BLaER1 (cell line): ENCODE results near the gene CDC45.

Experiments
- H3K27ac ChIP-seq: shearing (Covaris generic); formaldehyde crosslinking; 2 replicates; pipeline ENCODE4 v1.8.1; 2022
- H3K27me3 ChIP-seq: shearing (Covaris generic); formaldehyde crosslinking; 2 replicates; pipeline ENCODE4 v1.8.1; 2022
- H3K36me3 ChIP-seq: shearing (Covaris generic); formaldehyde crosslinking; 2 replicates; pipeline ENCODE4 v1.8.1; 2022
- H3K4me1 ChIP-seq: shearing (Covaris generic); formaldehyde crosslinking; 2 replicates; pipeline ENCODE4 v1.8.1; 2022
- H3K4me2 ChIP-seq: shearing (Covaris generic); formaldehyde crosslinking; 2 replicates; pipeline ENCODE4 v1.8.1; 2022
- H3K4me3 ChIP-seq: shearing (Covaris generic); formaldehyde crosslinking; 2 replicates; pipeline ENCODE4 v1.8.1; 2022
- H3K9ac ChIP-seq: shearing (Covaris generic); formaldehyde crosslinking; 2 replicates; pipeline ENCODE4 v1.8.1; 2022
- H3K9me3 ChIP-seq: shearing (Covaris generic); formaldehyde crosslinking; 2 replicates; pipeline ENCODE4 v1.8.1; 2022
- H4K20me1 ChIP-seq: shearing (Covaris generic); formaldehyde crosslinking; 2 replicates; pipeline ENCODE4 v1.8.1; 2022
- Cebpa-rat ChIP-seq: shearing (Covaris generic); IDR thresholded peaks from 2 replicates; pipeline ENCODE4 v1.8.1; 2022

Gene CDC45

DNA sequence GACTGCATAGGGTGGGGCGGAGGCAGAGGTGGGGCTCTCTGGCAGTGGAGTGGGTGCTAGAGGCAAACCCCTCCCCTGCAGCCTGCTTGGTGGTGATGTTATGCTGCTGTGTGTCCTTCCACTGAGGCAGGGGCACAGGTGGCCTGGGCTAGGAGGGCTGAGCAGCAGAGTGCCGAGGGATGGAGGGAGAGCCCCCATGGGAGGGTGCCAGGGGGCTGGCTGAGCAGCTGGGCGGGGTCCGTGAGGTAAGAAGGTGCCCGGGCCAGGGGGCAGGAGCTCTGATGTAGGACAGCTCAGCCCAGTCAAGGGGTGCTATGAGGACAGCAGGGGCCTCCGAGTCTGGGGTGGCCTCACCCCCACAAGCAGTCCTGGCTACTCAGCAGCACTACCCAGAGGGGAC, 40.3 kb downstream of the CDC45 start:
- Histone ChIP-seq H3K9ac (no peak overlapping the region), H3K9me3 (no peaks in the 10 kb centered on the region)

DNA sequence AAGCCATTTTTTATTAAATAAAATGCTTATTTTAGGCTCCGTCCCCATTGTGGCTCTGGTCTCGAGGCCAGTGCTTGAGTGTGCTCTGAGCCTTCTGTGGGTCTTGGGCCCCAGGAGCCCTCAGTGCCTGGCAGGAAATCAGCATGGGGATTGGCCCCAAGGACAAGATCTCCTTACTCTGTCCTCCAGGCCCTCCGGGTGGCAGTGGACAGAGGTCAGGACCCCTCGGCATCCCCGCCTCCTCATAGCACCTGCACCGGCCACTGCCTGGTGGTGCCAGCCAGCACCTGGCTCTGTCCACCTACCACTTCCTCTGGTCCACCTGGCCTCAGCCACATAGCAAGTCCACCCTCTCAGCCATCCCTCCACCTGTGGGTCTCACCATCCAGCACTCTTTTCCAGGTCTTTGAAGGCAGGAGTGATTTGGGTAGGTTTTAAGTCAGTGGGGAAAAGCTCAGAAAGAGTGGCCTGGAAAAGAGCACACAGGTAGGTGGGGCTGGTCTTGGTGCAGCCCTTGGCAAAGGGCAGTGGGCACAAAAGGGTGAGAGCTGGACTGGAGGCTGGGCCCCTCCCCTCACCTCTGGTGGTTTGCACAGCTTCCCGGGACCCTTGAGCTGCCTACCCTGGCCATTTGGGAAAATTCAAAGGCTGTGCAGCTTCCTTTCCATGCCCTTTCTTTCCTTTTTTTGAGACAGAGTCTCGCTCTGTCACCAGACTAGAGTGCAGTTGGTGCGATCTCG, 41.0 kb downstream of the CDC45 start:
- H3K27ac ChIP-seq, result no peak overlapping the region
- no peak overlapping the region for H3K9ac ChIP-seq
- H3K4me3 ChIP-seq, result no peak overlapping the region

More for the DNA sequence above, 40.3 kb downstream of the CDC45 start:
- peaks cover 32% of the 10 kb centered on the region for H3K27me3 ChIP-seq
- H4K20me1 ChIP-seq, result peaks cover 35% of the 10 kb centered on the region; the same call in 1 of the 2 replicates
- H3K27ac ChIP-seq, result no peak overlapping the region
- H3K36me3 ChIP-seq, result peaks cover 75% of the 10 kb centered on the region
- no peak overlapping the region for H3K4me2 ChIP-seq
- no peak overlapping the region for H3K4me3 ChIP-seq
- no peak for TF ChIP-seq Cebpa-rat
- H3K4me1 ChIP-seq, result no peaks in the 10 kb centered on the region

DNA sequence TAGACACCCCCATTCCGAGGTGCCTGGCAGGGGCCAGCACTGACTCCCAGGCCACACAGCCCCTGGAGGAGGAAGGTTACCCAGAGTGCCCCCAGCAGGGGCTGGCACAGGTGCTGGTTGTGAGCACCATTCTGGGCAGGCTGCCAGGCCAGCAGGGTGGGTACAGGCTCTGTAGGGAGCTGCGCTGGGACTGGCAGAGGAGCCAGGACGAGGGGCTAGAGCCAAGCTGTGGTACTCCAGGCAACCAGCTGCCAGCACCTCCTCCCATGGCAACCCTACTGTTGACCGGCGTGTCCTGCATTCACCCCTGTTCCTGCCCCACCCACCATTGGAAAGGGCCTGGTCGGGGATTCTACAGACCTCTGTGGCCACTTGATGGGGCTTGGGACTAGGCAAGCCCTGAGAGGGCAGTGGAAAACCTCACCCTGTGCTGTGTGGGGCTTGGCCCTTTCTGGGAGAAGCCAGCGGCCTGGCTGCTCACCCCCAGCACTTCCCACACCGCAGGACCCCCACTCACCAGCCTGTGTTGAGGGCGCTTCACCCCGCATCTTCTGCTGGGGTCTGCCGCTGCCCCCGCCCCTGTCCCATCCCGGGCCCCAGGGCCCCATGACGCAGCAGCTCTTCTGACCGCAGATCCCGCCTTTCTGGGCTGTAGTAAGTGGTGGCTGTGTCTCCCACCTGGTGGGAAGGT, 42.6 kb downstream of the CDC45 start:
- no peak for TF ChIP-seq Cebpa-rat
- no peak overlapping the region for H3K4me2 ChIP-seq
- peaks cover 51% of the 10 kb centered on the region for H3K36me3 ChIP-seq
- H3K27me3 ChIP-seq, result peaks cover 37% of the 10 kb centered on the region
- H3K4me1 ChIP-seq, result no peaks in the 10 kb centered on the region
- H3K27ac ChIP-seq, result no peak overlapping the region
- H4K20me1 ChIP-seq, result peaks cover 39% of the 10 kb centered on the region; the same call in 1 of the 2 replicates
- H3K9ac ChIP-seq, result no peak overlapping the region
- no peaks in the 10 kb centered on the region for H3K9me3 ChIP-seq
- no peak overlapping the region for H3K4me3 ChIP-seq

More for the DNA sequence above, 41.0 kb downstream of the CDC45 start:
- Histone ChIP-seq H3K27me3 (peaks cover 37% of the 10 kb centered on the region), H3K36me3 (peaks cover 67% of the 10 kb centered on the region), H3K4me2 (no peak overlapping the region), H3K4me1 (no peaks in the 10 kb centered on the region), H3K9me3 (no peaks in the 10 kb centered on the region), H4K20me1 (peaks cover 39% of the 10 kb centered on the region; the same call in 1 of the 2 replicates)
- no peak for TF ChIP-seq Cebpa-rat

DNA sequence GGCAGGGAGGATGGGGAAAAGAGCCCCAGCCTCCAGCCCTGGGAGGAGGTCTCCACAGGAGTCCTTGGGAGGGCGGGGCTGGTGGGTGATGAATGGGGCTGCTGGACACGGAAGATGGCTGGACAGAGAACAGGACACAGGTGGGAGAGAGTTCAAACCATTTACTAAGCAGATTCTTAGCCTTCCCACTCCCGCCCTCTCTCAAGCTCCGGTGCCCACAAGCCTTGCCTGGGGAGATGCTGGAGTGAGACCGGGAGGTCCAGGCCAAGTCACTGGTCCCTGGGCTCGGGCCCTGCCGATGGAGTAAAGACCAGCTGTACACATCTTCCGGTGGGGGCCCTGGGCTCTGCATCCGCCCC, 43.1 kb downstream of the CDC45 start:
- Histone ChIP-seq H3K27ac (no peak overlapping the region), H4K20me1 (peaks cover 39% of the 10 kb centered on the region; the same call in 1 of the 2 replicates), H3K4me3 (no peak overlapping the region), H3K4me2 (no peak overlapping the region), H3K9ac (no peak overlapping the region), H3K4me1 (no peaks in the 10 kb centered on the region), H3K27me3 (peaks cover 37% of the 10 kb centered on the region), H3K9me3 (no peaks in the 10 kb centered on the region), H3K36me3 (peaks cover 46% of the 10 kb centered on the region)
- no peak for TF ChIP-seq Cebpa-rat

DNA sequence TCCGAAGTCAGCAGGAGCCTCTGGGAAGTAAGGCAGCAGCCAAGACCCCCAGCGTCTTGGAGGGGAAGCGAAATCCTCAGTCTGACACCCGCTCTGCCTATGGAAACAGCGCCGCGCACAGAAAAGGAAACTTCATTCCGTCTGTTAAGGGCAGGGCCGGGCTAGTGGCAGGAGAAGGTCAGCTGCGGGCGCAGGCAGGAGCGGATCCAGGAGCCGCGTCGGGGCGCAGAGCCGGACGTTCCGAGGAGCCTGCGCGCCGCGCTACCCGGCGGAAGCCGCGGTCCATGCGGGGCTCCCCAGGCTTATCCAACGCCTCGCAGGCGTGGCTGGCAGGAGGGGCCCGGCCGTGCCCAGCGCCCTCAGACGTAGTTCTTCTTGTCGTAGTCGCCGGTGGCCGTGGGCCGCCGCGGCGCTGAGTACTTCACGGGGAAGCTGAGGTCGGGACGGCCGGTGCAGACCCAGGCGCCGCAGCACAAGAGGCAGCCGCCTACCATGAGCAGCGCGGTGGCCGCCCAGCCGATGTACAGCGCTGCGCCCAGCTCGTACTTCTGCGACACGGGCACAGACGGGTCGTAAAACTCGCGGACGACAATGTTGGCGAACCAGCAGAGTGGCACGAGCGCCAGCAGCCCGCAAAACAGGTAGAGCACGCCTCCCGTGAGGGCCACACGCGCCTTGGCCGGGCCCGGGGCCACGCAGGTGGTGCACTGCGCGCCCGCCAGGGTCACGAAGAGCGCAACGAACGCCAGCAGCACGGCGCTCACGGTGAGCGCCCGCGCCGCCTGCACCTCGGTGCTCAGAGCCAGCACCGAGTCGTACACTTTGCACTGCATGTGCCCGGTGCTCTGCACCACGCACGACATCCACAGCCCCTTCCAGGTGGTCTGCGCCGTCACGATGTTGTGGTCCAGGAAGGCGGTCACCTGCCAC, 43.8 kb downstream of the CDC45 start:
- Histone ChIP-seq H4K20me1 (peaks cover 39% of the 10 kb centered on the region; the same call in 1 of the 2 replicates), H3K4me2 (no peak overlapping the region), H3K9me3 (no peaks in the 10 kb centered on the region), H3K36me3 (peaks cover 40% of the 10 kb centered on the region), H3K4me1 (no peaks in the 10 kb centered on the region), H3K4me3 (no peak overlapping the region), H3K27me3 (peaks cover 37% of the 10 kb centered on the region), H3K27ac (no peak overlapping the region), H3K9ac (no peak overlapping the region)
- no peak for TF ChIP-seq Cebpa-rat

DNA sequence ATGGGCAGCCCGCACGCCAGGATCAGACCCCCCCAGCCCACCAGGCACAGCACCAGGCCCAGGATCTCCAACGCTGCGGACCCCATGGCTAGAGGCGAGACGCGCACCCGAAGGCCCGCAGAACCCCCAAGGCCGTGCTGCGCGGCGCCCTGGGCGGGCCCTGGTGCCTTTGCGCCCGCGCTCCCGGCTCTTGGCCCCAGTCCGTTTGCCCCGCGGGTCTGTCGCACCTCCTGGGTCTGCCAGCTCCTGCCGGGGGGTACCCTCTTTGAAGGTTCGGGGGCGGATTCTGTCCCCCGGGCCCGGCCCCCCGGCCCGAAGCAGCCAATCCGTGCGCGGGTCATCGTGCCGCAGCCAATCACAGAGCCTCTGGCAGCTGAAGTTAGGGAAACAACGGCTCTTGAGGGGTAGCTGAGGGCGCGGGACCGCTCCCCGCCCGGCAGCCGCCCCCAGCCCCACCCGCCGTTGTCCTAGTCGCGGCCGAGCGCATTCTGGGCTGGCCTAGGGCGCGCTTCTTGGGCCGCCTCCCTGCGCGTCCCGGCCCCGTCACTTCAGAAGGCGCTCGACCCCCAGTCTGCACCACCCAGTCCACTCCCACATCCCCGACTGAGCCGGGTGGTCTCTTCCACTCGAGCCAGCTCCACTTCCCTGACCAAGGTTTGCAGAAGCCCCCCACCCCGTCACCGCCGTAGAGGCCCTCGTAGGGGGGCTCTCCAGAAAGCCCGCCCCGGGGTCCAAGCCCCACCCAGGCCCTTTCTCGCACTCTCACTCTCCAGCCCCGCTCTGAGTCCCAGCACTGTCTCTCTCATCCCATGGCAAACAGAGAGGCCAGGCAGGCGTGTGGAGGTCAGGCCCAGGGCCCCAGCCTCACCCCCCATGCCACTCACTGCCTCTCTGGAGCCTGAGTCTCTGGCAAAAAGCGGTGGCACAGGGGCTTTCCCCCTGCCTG, 44.7 kb downstream of the CDC45 start, which contains the start of gene CLDN5:
Gene CLDN5, minus strand, starts transcription at position 241 of the 946 bp plus-strand sequence. Its CDS starts 155 bp downstream, at position 86.
- peaks cover 30% of the 10 kb centered on the region for H3K36me3 ChIP-seq
- H3K9me3 ChIP-seq, result no peaks in the 10 kb centered on the region
- H3K27me3 ChIP-seq, result peaks cover 37% of the 10 kb centered on the region
- H4K20me1 ChIP-seq, result peaks cover 39% of the 10 kb centered on the region; the same call in 1 of the 2 replicates
- H3K27ac ChIP-seq, result no peak within 1 kb of the TSS
- H3K4me1 ChIP-seq, result no peaks in the 10 kb centered on the region
- no peak within 1 kb of the TSS for H3K4me3 ChIP-seq
- no peak within 1 kb of the TSS for H3K9ac ChIP-seq
- no peak for TF ChIP-seq Cebpa-rat
- no peak within 1 kb of the TSS for H3K4me2 ChIP-seq

DNA sequence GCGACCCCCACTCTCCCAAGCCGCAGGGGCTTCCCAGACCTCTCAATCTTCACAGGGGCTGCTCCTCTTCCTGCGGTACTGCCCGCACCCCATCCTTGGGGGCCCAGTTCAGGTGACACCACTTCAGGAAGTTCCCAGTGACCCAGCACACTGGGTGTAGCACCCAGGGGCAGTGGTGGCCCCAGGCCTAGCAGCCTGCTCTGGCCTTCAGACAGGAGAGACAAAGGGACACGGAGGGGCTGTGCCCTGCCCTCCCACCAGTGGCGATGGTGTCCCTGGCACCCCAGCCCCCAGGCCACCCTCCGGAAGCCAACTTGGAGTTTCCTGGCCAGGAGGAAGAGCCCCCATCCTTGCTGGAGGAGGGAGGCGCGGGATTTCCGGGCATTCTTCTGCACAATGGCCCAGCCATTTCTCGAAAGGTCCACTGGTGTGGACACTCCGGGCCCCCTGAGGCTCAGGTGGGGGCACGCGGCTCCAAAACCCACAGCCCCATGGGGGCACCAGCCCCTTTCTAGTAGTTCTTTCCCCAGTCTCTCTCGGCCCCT, 45.5 kb downstream of the CDC45 start:
- peaks cover 23% of the 10 kb centered on the region for H3K36me3 ChIP-seq
- peaks cover 37% of the 10 kb centered on the region for H3K27me3 ChIP-seq
- no peak for TF ChIP-seq Cebpa-rat
- H3K27ac ChIP-seq, result no peak overlapping the region
- no peak overlapping the region for H3K4me2 ChIP-seq
- H3K4me3 ChIP-seq, result no peak overlapping the region
- no peak overlapping the region for H3K9ac ChIP-seq
- H4K20me1 ChIP-seq, result peaks cover 39% of the 10 kb centered on the region; the same call in 1 of the 2 replicates
- H3K9me3 ChIP-seq, result no peaks in the 10 kb centered on the region
- H3K4me1 ChIP-seq, result no peaks in the 10 kb centered on the region

DNA sequence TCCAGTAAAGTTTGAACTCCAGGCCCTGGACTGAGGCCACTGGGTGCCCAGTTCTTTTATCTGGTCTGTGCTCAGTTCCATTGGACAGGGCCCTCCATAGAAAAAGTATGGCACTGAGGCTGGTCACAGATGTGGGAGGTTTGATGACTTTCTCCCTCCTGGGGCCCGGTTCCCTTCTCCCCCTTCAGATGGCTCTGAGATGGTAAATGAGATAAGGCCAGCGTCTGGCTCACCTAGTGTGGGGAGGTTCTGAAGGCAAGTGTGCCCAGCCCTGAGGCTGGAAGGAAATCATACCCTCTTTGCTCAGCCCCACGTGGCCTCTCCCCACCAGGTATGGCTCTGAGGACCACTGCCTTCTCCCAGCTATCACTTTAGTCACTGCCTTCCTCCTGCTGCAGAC, 45.9 kb downstream of the CDC45 start:
- Histone ChIP-seq H3K9ac (no peak overlapping the region), H3K4me3 (no peak overlapping the region), H3K9me3 (no peaks in the 10 kb centered on the region), H3K27me3 (peaks cover 37% of the 10 kb centered on the region), H3K4me2 (no peak overlapping the region), H3K27ac (no peak overlapping the region), H3K4me1 (no peaks in the 10 kb centered on the region), H3K36me3 (peaks cover 18% of the 10 kb centered on the region), H4K20me1 (peaks cover 39% of the 10 kb centered on the region; the same call in 1 of the 2 replicates)
- TF ChIP-seq Cebpa-rat, result no peak
